ENCODE measurements around the gene NDP.

GRCh38 chrX:43973249-43974099 is at the start of gene NDP:
- TF ChIP-seq CTCF (IDR thresholded peaks at IDR 0.05) (no peak), POLR2A (IDR thresholded peaks at IDR 0.05) (no peak)
